ENCODE data around the gene KRTAP5-3. TPM values are rescaled to one million over a fixed set of nuclear protein-coding genes. Genes with fewer than 3 reads are reported as not detected.

The KRTAP5-3 gene, protein sequence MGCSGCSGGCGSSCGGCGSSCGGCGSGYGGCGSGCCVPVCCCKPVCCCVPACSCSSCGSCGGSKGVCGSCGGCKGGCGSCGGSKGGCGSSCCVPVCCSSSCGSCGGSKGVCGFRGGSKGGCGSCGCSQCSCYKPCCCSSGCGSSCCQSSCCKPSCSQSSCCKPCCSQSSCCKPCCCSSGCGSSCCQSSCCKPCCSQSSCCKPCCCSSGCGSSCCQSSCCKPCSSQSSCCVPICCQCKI
- total RNA-seq: not detected in 2 replicates

DNA sequence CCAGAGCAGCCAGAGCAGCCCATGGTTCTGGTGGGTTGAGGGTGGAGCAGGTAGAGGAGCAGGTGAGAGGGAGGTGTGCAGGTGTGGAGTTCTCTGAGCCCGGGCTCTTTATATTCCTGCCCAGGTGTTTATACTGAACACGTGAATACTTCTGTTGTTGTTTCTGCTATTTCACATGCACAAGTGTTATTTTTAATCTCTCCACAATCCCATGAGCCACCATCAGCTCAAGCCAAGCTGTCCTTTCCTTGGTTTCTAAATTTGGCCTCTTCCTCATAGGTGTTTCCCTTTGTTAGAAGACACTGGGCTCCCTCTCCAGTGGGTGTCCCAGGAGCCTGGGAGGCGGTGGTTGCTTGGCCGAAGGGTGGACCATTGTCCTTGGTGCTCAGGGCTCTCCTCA is at the start of gene KRTAP5-3:
Gene KRTAP5-3 (minus strand): TSS at position 101 of the 400 bp plus-strand sequence. CDS start 78 bp downstream, at position 23.
- TF ChIP-seq, protein P1, sequence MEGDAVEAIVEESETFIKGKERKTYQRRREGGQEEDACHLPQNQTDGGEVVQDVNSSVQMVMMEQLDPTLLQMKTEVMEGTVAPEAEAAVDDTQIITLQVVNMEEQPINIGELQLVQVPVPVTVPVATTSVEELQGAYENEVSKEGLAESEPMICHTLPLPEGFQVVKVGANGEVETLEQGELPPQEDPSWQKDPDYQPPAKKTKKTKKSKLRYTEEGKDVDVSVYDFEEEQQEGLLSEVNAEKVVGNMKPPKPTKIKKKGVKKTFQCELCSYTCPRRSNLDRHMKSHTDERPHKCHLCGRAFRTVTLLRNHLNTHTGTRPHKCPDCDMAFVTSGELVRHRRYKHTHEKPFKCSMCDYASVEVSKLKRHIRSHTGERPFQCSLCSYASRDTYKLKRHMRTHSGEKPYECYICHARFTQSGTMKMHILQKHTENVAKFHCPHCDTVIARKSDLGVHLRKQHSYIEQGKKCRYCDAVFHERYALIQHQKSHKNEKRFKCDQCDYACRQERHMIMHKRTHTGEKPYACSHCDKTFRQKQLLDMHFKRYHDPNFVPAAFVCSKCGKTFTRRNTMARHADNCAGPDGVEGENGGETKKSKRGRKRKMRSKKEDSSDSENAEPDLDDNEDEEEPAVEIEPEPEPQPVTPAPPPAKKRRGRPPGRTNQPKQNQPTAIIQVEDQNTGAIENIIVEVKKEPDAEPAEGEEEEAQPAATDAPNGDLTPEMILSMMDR (conservative IDR thresholded peaks at IDR 0.05; ENCODE audit: low read depth, low read length): no peak
- H3K4me3 ChIP-seq (ENCODE audit: low read depth, low read length): no peak within 1 kb of the TSS
- DNase-seq (ENCODE audit: low read depth): no peak

DNA sequence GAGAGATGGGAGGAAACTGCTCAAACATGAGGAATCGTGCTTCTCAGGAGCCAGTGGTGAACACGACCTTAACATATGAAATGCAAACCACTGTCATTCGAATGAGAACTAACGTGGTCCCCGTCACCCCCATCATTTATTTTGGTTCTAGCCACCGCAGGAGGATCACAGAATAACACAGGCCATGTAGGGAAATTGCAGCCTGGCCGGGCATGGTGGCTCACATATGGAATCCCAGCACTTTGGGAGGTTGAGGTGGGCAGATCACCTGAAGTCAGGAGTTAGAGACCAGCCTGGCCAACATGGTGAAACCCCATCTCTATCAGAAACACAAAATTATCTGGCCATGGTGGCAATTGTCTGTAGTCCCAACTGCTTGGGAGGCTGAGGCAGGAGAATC is 48.4 kb upstream of the KRTAP5-3 start:
- TF ChIP-seq, protein P1 (conservative IDR thresholded peaks at IDR 0.05; ENCODE audit: low read depth, low read length): no peak
- no peak for DNase-seq (ENCODE audit: low read depth)
- no peak overlapping the region for H3K4me3 ChIP-seq (ENCODE audit: low read depth, low read length)

DNA sequence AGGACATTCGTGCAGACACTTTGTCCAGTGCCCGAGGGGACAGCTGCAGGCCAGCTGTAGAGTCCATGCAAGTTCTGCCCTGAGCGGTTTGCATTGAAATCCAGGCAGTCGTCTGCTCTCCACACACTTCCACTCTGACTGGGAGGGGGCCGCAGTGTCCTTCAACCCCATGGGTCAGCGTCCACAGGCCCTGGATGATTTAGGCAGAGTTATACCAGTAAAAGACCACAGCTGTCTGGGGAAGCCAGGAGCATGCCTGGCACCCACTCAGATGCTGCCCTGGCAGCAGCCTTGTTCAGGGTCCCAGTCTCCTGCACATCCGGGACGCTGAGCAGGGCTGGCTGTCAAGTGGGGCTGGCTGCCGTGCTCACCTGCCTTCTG is 47.8 kb upstream of the KRTAP5-3 start:
- TF ChIP-seq, protein P1 (conservative IDR thresholded peaks at IDR 0.05; ENCODE audit: low read depth, low read length): no peak
- DNase-seq (ENCODE audit: low read depth): no peak
- no peak overlapping the region for H3K4me3 ChIP-seq (ENCODE audit: low read depth, low read length)

DNA sequence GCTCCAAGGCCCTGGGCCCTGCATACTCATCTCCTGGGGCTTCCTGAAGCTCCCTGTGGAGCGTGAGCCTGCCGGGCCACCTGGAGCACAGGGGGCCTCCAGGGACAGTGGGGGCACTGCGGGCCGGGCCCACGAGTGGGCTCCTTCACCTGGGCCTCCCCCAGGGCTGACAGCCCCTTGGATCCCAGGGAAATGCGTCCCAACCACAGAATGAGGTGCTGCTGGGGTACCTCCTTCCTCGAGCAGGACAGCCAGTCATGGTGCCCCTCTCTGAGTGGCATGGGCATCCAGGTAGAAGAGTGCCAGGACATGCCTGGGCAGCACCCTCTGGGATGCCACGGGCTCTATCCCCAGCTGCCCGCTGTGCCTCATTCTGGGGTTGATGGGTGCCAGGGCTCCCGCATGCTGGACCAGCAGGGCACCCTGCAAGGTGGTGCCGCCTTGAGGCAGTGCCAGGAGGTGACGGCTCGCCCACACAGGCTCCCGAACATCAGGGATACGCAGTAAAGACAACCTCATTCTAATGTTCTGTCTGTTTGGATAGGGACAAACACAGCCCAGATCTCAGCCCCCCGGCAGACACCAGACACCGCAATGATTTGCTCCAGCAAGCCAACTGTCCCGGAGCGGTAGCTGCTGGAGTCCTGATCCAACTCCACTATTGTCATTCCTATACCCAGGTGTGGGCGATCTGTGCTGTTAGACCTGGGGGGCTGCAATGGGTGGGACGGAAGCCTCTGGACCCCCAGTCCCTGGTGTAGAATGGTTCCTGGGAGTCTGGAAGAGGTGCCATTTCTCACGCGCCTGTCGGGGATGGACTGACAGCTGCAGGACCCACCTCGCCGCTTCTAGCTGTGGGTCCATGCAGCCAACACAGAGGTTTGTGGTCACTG is 47.2 kb upstream of the KRTAP5-3 start:
- no peak for DNase-seq (ENCODE audit: low read depth)
- H3K4me3 ChIP-seq (ENCODE audit: low read depth, low read length): no peak overlapping the region
- TF ChIP-seq, protein P1 (conservative IDR thresholded peaks at IDR 0.05; ENCODE audit: low read depth, low read length): no peak

DNA sequence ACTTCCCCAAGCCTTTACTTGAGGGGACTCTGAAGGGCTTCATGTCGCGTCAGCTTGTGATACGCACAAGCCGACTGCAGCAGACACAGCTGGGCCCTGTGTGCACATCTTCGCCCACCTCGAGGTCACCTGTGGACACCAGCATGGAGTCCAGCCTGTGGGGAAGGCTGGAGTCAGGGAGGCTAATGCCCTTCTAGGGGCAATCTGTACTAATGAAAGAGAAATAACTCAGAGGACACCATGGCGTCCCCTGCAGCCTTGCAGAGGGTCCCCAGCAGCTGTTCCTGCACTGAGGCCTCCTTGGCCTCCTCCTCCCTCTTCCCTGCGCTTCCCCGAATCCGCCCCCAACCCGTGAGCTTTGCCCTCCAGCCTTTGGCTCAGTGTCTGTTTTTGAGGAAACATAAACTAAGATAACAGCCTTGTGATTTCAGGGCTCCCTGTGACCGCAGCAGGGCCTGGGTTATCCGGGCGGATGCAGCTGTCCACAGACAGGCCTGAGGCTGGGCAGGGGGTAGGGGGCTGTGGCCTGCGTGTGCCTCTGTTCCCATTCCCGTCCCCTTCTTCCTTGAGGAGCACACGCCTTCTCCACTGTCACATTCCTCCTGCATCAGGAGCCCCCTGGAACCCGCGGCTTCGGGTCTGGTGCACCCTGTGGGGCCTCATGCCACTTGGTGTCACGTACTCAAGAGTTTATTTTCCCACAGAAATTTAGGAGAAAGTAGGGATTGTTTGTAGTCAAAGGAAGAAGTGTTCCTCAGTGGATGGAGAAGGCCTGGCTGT is 46.3 kb upstream of the KRTAP5-3 start:
- no peak for DNase-seq (ENCODE audit: low read depth)
- TF ChIP-seq, protein P1 (conservative IDR thresholded peaks at IDR 0.05; ENCODE audit: low read depth, low read length): no peak
- no peak overlapping the region for H3K4me3 ChIP-seq (ENCODE audit: low read depth, low read length)

DNA sequence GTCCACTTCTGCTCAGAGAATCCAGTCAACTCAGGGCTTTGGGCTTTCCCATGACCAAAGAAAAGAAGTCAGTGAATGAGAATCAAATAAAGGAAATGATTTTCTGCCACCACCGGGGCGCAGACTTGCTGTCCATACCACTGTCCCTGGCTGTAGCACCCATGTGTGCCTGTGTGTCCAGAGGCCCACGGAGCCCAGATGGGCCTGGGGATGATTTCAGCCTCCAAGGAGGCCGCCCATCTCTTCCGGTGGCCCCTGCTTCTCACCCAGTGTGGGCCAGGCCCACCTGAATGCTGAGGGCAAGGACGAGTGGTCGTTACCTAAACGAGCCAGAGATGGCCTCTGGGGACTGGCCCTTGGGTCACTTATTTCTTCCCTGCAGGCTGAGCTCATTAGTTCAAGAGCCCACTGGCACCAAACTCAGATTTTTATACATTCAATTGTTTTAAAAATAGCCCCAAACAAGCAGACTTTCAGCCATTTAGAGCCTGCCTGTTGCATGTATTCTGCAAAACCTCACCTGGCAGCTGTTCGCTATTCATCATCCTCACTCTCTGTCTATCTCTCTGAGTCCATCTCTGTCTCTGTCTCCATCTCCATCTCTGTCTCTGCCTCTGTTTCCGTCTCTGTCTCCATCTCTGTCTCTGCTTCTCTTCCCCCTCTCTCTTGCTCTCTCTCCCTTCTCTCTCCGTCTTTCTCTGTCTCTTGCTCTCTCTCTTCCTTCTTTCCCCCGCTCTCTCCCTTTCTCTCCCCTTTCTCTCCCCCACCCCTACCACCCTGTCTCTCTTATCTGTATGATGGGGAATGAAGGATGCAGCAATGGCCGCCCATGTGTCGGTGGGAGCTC is 45.5 kb upstream of the KRTAP5-3 start:
- no peak overlapping the region for H3K4me3 ChIP-seq (ENCODE audit: low read depth, low read length)
- TF ChIP-seq, protein P1 (conservative IDR thresholded peaks at IDR 0.05; ENCODE audit: low read depth, low read length): no peak

More for the DNA sequence above, 45.5 kb upstream of the KRTAP5-3 start:
- no peak for DNase-seq (ENCODE audit: low read depth)

All from epithelial cell of proximal tubule (primary cell).